OCI-LY7 (cell line): ENCODE results near the gene PSMG4.

Experiments used
- CTCF ChIP-seq: fragments of 200-600 bp; sonication (generic); conservative IDR thresholded peaks from 2 replicates; pipeline ENCODE4 v1.5.1; 2014; ENCODE audit warnings: mild to moderate bottlenecking, antibody characterized with exemption, low read length, moderate library complexity, mixed read lengths
- EZH2phosphoT487 ChIP-seq: fragments of 200-600 bp; sonication (generic); IDR thresholded peaks from 2 replicates; pipeline ENCODE4 v1.6.1; 2018; ENCODE audit warnings: low read depth, borderline replicate concordance, mild to moderate bottlenecking, mixed run types, antibody characterized with exemption, low read length, moderate library complexity, mixed read lengths

GRCh38 chr6:3278691-3279090 is 19.9 kb downstream of the PSMG4 start:
- TF ChIP-seq CTCF (no peak), EZH2phosphoT487 (no peak)
